SIG-M5 treated with dmso at 0.1 percent for 504 hours (cell line): ENCODE measurements around the gene ANKRD1.
"Not testable (repeated sequence)": the region's sequence is repeated elsewhere in the genome, so short reads cannot be mapped to it uniquely, and the experiment has no call there.

Experiments used
- DNase-seq: peaks from one replicate; lab custom pipeline; 2025; ENCODE audit not compliant: unreplicated experiment; lab: John Stamatoyannopoulos, UW

ANKRD1 gene

GRCh38 chr10:90913774-90914420, 7.0 kb downstream of the ANKRD1 start:
- DNase-seq, result no peak

- DNase-seq, result no peak
Observed at GRCh38 chr10:90912854-90913479, 7.9 kb downstream of the ANKRD1 start.

GRCh38 chr10:90912174-90912573, 8.7 kb downstream of the ANKRD1 start:
- DNase-seq, result no peak

- peak; percentile 58 for DNase-seq
Observed at GRCh38 chr10:90911133-90912051, 9.5 kb downstream of the ANKRD1 start.

- no peak for DNase-seq
Observed at GRCh38 chr10:90906596-90906995, 14.3 kb downstream of the ANKRD1 start.

- no peak for DNase-seq
Observed at GRCh38 chr10:90905925-90906324, 15.0 kb downstream of the ANKRD1 start.

- not testable (repeated sequence) for DNase-seq
Observed at GRCh38 chr10:90896916-90897315, 24.0 kb downstream of the ANKRD1 start.

- no peak for DNase-seq
Observed at GRCh38 chr10:90893190-90893589, 27.7 kb downstream of the ANKRD1 start.

- no peak for DNase-seq
Observed at GRCh38 chr10:90890347-90890746, 30.5 kb downstream of the ANKRD1 start.

- no peak for DNase-seq
Observed at GRCh38 chr10:90889636-90890035, 31.3 kb downstream of the ANKRD1 start.

GRCh38 chr10:90888387-90888786, 32.5 kb downstream of the ANKRD1 start:
- no peak for DNase-seq

- DNase-seq, result no peak
Observed at GRCh38 chr10:90887555-90887954, 33.3 kb downstream of the ANKRD1 start.

GRCh38 chr10:90885176-90885575, 35.7 kb downstream of the ANKRD1 start:
- DNase-seq, result no peak

GRCh38 chr10:90884431-90884830, 36.5 kb downstream of the ANKRD1 start:
- no peak for DNase-seq

- peak; percentile 42 for DNase-seq
Observed at GRCh38 chr10:90880059-90880719, 40.7 kb downstream of the ANKRD1 start.

GRCh38 chr10:90879062-90879461, 41.8 kb downstream of the ANKRD1 start:
- DNase-seq, result no peak

GRCh38 chr10:90872648-90873020, 48.3 kb downstream of the ANKRD1 start:
- DNase-seq, result no peak

GRCh38 chr10:90871766-90872647, 48.9 kb downstream of the ANKRD1 start, which contains the start of gene RPP30:
RPP30 (plus strand) TSS chr10:90871974; CDS start chr10:90871987, 13 bp downstream.
- peak; percentile 74 for DNase-seq

- peak; percentile 58 for DNase-seq
Observed at GRCh38 chr10:90871279-90871765, 49.6 kb downstream of the ANKRD1 start.

- DNase-seq, result no peak
Observed at GRCh38 chr10:90866050-90866598, 54.8 kb downstream of the ANKRD1 start.
